Type B pancreatic cell (in vitro differentiated cells): ENCODE results near the gene PDLIM5. TPM values are rescaled to one million over a fixed set of nuclear protein-coding genes. Genes with fewer than 3 reads are reported as not detected.
A peak's percentile ranks its signal among the peaks of the same experiment; 100 is the strongest.

Experiments
- DNase-seq: peaks from one replicate; pipeline ENCODE4 v3.0.0; 2021; ENCODE audit warnings: mixed read lengths; ENCODE audit not compliant: unreplicated experiment; ENCODE audit errors: extremely low spot score
- H3K27ac Mint-ChIP-seq: 2 replicates; pipeline ENCODE4 v1.8.0; 2021; ENCODE audit warnings: mild to moderate bottlenecking, mixed read lengths
- H3K27me3 Mint-ChIP-seq: 2 replicates; pipeline ENCODE4 v1.8.0; 2021; ENCODE audit warnings: mixed read lengths
- H3K36me3 Mint-ChIP-seq: 2 replicates; pipeline ENCODE4 v1.8.0; 2021; ENCODE audit warnings: mixed read lengths
- H3K4me1 Mint-ChIP-seq: one replicate; pipeline ENCODE4 v1.8.0; 2021; ENCODE audit warnings: mixed read lengths; ENCODE audit not compliant: unreplicated experiment
- H3K4me3 Mint-ChIP-seq: 2 replicates; pipeline ENCODE4 v1.8.0; 2021; ENCODE audit warnings: mild to moderate bottlenecking, mixed read lengths
- H3K9me3 Mint-ChIP-seq: 2 replicates; pipeline ENCODE4 v1.8.0; 2021; ENCODE audit warnings: mixed read lengths
- total RNA-seq: library from RNA; stranded (reverse); gene quantifications from 2 replicates; pipeline ENCODE4 v1.2.1, GENCODE V29; 2021; ENCODE audit warnings: low replicate concordance
- TF ChIP-seq, protein P1 (sequence below): fragments of 200-600 bp; sonication (generic); conservative IDR thresholded peaks from 2 replicates; pipeline ENCODE4 v1.5.0; 2021; ENCODE audit warnings: antibody characterized with exemption, mild to moderate bottlenecking

PDLIM5 gene
- total RNA-seq, 1 donor from 2014 or later: 76.7 TPM

GRCh38 chr4:94462572-94462971 lies 10.8 kb downstream of the PDLIM5 start:
- peaks cover 40% of the 10 kb centered on the region for H3K4me1 Mint-ChIP-seq
- H3K36me3 Mint-ChIP-seq: peaks cover 5% of the 10 kb centered on the region
- H3K4me3 Mint-ChIP-seq: no peak overlapping the region
- H3K9me3 Mint-ChIP-seq: no peaks in the 10 kb centered on the region
- TF ChIP-seq, protein P1, sequence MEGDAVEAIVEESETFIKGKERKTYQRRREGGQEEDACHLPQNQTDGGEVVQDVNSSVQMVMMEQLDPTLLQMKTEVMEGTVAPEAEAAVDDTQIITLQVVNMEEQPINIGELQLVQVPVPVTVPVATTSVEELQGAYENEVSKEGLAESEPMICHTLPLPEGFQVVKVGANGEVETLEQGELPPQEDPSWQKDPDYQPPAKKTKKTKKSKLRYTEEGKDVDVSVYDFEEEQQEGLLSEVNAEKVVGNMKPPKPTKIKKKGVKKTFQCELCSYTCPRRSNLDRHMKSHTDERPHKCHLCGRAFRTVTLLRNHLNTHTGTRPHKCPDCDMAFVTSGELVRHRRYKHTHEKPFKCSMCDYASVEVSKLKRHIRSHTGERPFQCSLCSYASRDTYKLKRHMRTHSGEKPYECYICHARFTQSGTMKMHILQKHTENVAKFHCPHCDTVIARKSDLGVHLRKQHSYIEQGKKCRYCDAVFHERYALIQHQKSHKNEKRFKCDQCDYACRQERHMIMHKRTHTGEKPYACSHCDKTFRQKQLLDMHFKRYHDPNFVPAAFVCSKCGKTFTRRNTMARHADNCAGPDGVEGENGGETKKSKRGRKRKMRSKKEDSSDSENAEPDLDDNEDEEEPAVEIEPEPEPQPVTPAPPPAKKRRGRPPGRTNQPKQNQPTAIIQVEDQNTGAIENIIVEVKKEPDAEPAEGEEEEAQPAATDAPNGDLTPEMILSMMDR: no peak
- H3K27me3 Mint-ChIP-seq: no peaks in the 10 kb centered on the region
- peak overlapping the region; percentile 1 for H3K27ac Mint-ChIP-seq
- no peak for DNase-seq

GRCh38 chr4:94463771-94464170 lies 12.0 kb downstream of the PDLIM5 start:
- H3K27ac Mint-ChIP-seq: peak overlapping the region; percentile 4

DNA sequence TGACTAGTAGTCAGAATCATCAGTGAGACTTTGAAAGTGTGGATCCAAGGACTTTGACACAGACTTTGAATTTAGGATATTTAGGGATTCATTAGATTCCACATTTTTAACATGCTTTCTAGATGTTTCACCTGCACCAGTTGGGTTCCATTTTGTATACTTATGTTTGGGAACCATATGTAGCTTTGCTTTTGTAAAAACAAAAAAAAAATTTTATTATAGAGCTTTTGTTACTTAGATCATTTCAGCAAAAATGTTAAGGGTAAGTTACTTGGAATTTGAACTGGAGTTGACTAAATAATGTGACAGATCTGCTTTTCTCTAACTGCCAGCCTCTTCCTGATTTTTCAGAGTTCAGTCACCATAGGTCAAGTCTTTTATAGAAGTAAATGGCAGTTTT lies 14.6 kb downstream of the PDLIM5 start:
- H3K4me3 Mint-ChIP-seq: no peak overlapping the region
- no peak for DNase-seq
- H3K27me3 Mint-ChIP-seq: no peaks in the 10 kb centered on the region
- peaks cover 4% of the 10 kb centered on the region for H3K9me3 Mint-ChIP-seq
- H3K27ac Mint-ChIP-seq: no peak overlapping the region
- peaks cover 17% of the 10 kb centered on the region for H3K36me3 Mint-ChIP-seq
- TF ChIP-seq, protein P1: no peak
- peaks cover 33% of the 10 kb centered on the region for H3K4me1 Mint-ChIP-seq

More at GRCh38 chr4:94463771-94464170, 12.0 kb downstream of the PDLIM5 start:
- H3K4me1 Mint-ChIP-seq: peaks cover 36% of the 10 kb centered on the region
- no peak for DNase-seq
- H3K27me3 Mint-ChIP-seq: no peaks in the 10 kb centered on the region
- TF ChIP-seq, protein P1: no peak
- no peak overlapping the region for H3K4me3 Mint-ChIP-seq
- no peaks in the 10 kb centered on the region for H3K9me3 Mint-ChIP-seq
- H3K36me3 Mint-ChIP-seq: peaks cover 5% of the 10 kb centered on the region

DNA sequence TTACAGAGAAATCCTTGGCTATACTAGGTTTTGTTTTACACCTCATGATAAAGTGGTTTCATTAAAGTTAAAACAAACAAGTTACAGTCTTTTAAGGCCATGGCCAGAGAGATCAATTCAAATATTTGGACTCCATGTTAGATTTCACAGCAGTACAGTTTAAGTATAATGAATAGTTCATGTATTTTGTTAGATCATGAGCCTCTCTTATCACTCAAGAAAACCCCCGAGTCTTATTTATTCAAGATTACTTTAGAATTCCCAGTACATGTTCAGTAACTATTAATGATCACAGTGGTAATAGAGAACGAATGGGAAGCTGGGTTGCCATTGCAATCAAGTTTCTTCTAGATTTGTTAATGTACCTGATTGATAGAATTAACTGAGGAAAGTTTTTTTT lies 15.2 kb downstream of the PDLIM5 start:
- Mint-ChIP-seq H3K9me3 (peaks cover 4% of the 10 kb centered on the region), H3K36me3 (peaks cover 17% of the 10 kb centered on the region), H3K4me3 (no peak overlapping the region), H3K27ac (no peak overlapping the region), H3K27me3 (no peaks in the 10 kb centered on the region), H3K4me1 (peaks cover 30% of the 10 kb centered on the region)
- TF ChIP-seq, protein P1: no peak
- no peak for DNase-seq

DNA sequence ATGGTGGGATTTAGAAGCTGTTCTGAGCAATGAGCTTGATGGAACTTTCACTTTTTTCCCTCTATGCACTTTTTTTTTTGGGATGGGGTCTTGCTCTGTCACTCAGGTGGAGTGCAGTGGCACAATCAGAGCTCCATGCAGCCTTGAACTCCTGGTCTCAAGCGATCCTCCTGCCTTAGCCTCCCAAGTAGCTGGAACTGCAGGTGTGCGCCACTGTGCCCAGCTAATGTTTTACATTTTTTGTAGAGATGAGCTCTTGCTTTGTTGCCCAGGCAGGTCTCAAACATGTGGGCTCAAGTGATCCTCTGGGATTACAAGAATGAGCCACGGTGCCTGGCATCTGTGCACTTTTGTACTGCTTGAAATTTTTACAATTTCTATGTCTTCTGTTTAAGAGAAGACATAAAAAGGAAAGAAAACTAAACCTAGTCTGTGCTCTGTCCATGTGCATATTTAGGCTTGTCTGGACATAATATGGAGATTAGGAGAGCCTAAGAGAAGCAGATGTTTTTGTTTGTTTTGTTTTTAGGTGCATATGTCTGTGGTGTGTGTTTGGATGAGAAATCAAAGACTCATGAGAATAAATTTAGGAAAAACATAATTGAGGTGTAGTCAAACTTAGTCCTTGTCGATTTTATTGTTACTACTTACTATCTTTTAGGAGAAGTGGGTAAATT lies 16.5 kb downstream of the PDLIM5 start:
- H3K27ac Mint-ChIP-seq: peak overlapping the region; percentile 3
- no peak overlapping the region for H3K4me3 Mint-ChIP-seq
- H3K27me3 Mint-ChIP-seq: no peaks in the 10 kb centered on the region
- peaks cover 30% of the 10 kb centered on the region for H3K4me1 Mint-ChIP-seq
- no peak for DNase-seq
- peaks cover 4% of the 10 kb centered on the region for H3K9me3 Mint-ChIP-seq
- TF ChIP-seq, protein P1: no peak
- H3K36me3 Mint-ChIP-seq: peaks cover 16% of the 10 kb centered on the region
